Mesenchymal stem cell (in vitro differentiated cells and primary cell): ENCODE measurements around the gene IL21R.

Experiments used
- DNase-seq: peaks from one replicate; pipeline ENCODE4 v3.0.0-alpha.2; 2013
- H2AFZ ChIP-seq: one replicate; pipeline ENCODE4 v1.6.1; 2013; ENCODE audit warnings: low read depth, mild to moderate bottlenecking, control low read depth, inconsistent platforms, low read length, moderate library complexity
- H2AK5ac ChIP-seq: 2 replicates; pipeline ENCODE4 v1.6.1; 2013; ENCODE audit warnings: low read length, moderate library complexity, mild to moderate bottlenecking, inconsistent platforms; ENCODE audit not compliant: severe bottlenecking
- H2BK120ac ChIP-seq: one replicate; pipeline ENCODE4 v1.6.1; 2013; ENCODE audit warnings: low read depth, mild to moderate bottlenecking, inconsistent platforms, low read length, moderate library complexity
- H2BK12ac ChIP-seq, 2 experiments: one replicate each; pipeline ENCODE4 v1.6.1; 2013; ENCODE audit warnings: inconsistent platforms in 2 of 2, low read length in 2 of 2, mild to moderate bottlenecking in 2 of 2, moderate library complexity in 2 of 2, control low read depth in 1 of 2
- H2BK15ac ChIP-seq: one replicate; pipeline ENCODE4 v1.6.1; 2013; ENCODE audit warnings: mild to moderate bottlenecking, low read depth, inconsistent platforms; ENCODE audit not compliant: poor library complexity, severe bottlenecking
- H2BK5ac ChIP-seq: 2 replicates; pipeline ENCODE4 v1.6.1; 2013; ENCODE audit warnings: low read depth, mild to moderate bottlenecking, low read length, control low read depth, inconsistent platforms; ENCODE audit not compliant: poor library complexity, severe bottlenecking
- H3K14ac ChIP-seq, 2 experiments: one replicate each; pipeline ENCODE4 v1.6.1; 2013; ENCODE audit warnings: inconsistent platforms in 2 of 2, low read length in 2 of 2, control low read depth in 1 of 2, mild to moderate bottlenecking in 1 of 2, moderate library complexity in 1 of 2
- H3K18ac ChIP-seq, 2 experiments: one replicate each; pipeline ENCODE4 v1.6.1; 2013; ENCODE audit warnings: inconsistent platforms in 2 of 2, low read length in 2 of 2, control low read depth in 1 of 2, low read depth in 1 of 2, mild to moderate bottlenecking in 1 of 2
- H3K23ac ChIP-seq, 2 experiments: one replicate each; pipeline ENCODE4 v1.6.1; 2013; ENCODE audit warnings: inconsistent platforms in 2 of 2, low read length in 2 of 2, mild to moderate bottlenecking in 2 of 2, moderate library complexity in 2 of 2, control low read depth in 1 of 2
- H3K27ac ChIP-seq: 2 replicates; pipeline ENCODE4 v1.5.1; 2013; ENCODE audit warnings: mild to moderate bottlenecking, moderate library complexity, low read length, control low read depth, inconsistent platforms; ENCODE audit not compliant: poor library complexity, severe bottlenecking
- H3K27me3 ChIP-seq, 2 experiments: 2 replicates each; pipeline versions ENCODE4 v1.6.1 to v1.7.0; 2013; ENCODE audit warnings: low read length in 2 of 2, mild to moderate bottlenecking in 2 of 2, moderate library complexity in 2 of 2, control low read depth in 1 of 2, inconsistent platforms in 1 of 2; ENCODE audit not compliant: control insufficient read depth in 1 of 2, insufficient read depth in 1 of 2
- H3K36me3 ChIP-seq, 2 experiments: 2 replicates each; pipeline versions ENCODE4 v1.6.1 to v1.7.0; 2013; ENCODE audit warnings: low read length in 2 of 2, control low read depth in 1 of 2, inconsistent platforms in 1 of 2, low read depth in 1 of 2, mild to moderate bottlenecking in 1 of 2; ENCODE audit not compliant: insufficient read depth in 2 of 2, control insufficient read depth in 1 of 2
- H3K4ac ChIP-seq, 2 experiments: one replicate each; pipeline ENCODE4 v1.6.1; 2013; ENCODE audit warnings: inconsistent platforms in 2 of 2, low read length in 2 of 2, mild to moderate bottlenecking in 2 of 2, moderate library complexity in 2 of 2, control low read depth in 1 of 2, low read depth in 1 of 2
- H3K4me1 ChIP-seq: 2 replicates; pipeline ENCODE4 v1.6.1; 2013; ENCODE audit warnings: low read depth, low read length, control low read depth; ENCODE audit not compliant: control insufficient read depth, insufficient read depth
- H3K4me2 ChIP-seq: 2 replicates; pipeline ENCODE4 v1.6.1; 2013; ENCODE audit warnings: low read length, mild to moderate bottlenecking, inconsistent platforms; ENCODE audit not compliant: poor library complexity, severe bottlenecking
- H3K4me3 ChIP-seq, 2 experiments: 2 replicates each; pipeline versions ENCODE4 v1.5.1 to v1.7.0; 2013; ENCODE audit warnings: low read length in 2 of 2, mild to moderate bottlenecking in 2 of 2, control low read depth in 1 of 2, low read depth in 1 of 2; ENCODE audit not compliant: insufficient read depth in 1 of 2
- H3K79me1 ChIP-seq: replicated peaks from 2 replicates; pipeline ENCODE4 v1.6.1; 2013; ENCODE audit warnings: mild to moderate bottlenecking, control low read depth, low read length, inconsistent platforms; ENCODE audit not compliant: poor library complexity, severe bottlenecking
- H3K9ac ChIP-seq: 2 replicates; pipeline ENCODE4 v1.7.0; 2013; ENCODE audit warnings: mild to moderate bottlenecking, low read length, moderate library complexity
- H3K9me3 ChIP-seq: 2 replicates; pipeline ENCODE4 v1.7.0; 2013; ENCODE audit warnings: mild to moderate bottlenecking, low read length; ENCODE audit not compliant: control insufficient read depth
- H4K8ac ChIP-seq: one replicate; pipeline ENCODE4 v1.6.1; 2013; ENCODE audit warnings: inconsistent platforms, mild to moderate bottlenecking, low read length, moderate library complexity
- H4K91ac ChIP-seq: one replicate; pipeline ENCODE4 v1.6.1; 2013; ENCODE audit warnings: mild to moderate bottlenecking, low read length, inconsistent platforms
- WGBS: methylation state at CpG from one replicate; pipeline ENCODE4 v1.1.7; 2013; ENCODE audit warnings: mixed read lengths; 5-methylcytosine and 5-hydroxymethylcytosine counted together

The IL21R gene

GRCh38 chr16:27410761-27411160, 8.8 kb downstream of the IL21R start:
- Histone ChIP-seq H3K4ac (no peak overlapping the region), H3K36me3 (no peaks in the 10 kb centered on the region), H3K23ac (no peak overlapping the region), H3K27me3 (peaks cover 0 to 9% of the 10 kb centered on the region in 2 experiments), H2BK120ac (no peak overlapping the region), H3K14ac (no peak overlapping the region), H2BK15ac (no peak overlapping the region), H4K8ac (no peak overlapping the region), H3K9me3 (no peaks in the 10 kb centered on the region), H3K4me3 (no peak overlapping the region), H3K18ac (no peak overlapping the region), H2AK5ac (no peak overlapping the region), H3K79me1 (no peaks in the 10 kb centered on the region), H4K91ac (no peak overlapping the region), H3K27ac (no peak overlapping the region), H2BK12ac (no peak overlapping the region), H3K9ac (no peak overlapping the region), H3K4me1 (peaks cover 4% of the 10 kb centered on the region), H2AFZ (no peak overlapping the region), H3K4me2 (no peak overlapping the region), H2BK5ac (no peak overlapping the region)
- no peak for DNase-seq
- no CpG with 5 or more reads among the region's 1 CpG for WGBS

GRCh38 chr16:27413956-27414355, 12.0 kb downstream of the IL21R start:
- H3K4me3 ChIP-seq, result no peak overlapping the region
- WGBS, result no CpG with 5 or more reads among the region's 2 CpGs
- no peak overlapping the region for H2BK12ac ChIP-seq

GRCh38 chr16:27414788-27415431, 12.9 kb downstream of the IL21R start:
- H2AFZ ChIP-seq, result no peak overlapping the region
- no peak overlapping the region for H3K18ac ChIP-seq
- peaks cover 0 to 5% of the 10 kb centered on the region in 2 experiments for H3K27me3 ChIP-seq
- H4K8ac ChIP-seq, result no peak overlapping the region
- H2BK120ac ChIP-seq, result no peak overlapping the region
- H3K36me3 ChIP-seq, result no peaks in the 10 kb centered on the region
- H2AK5ac ChIP-seq, result no peak overlapping the region
- no peak overlapping the region for H3K14ac ChIP-seq
- no peak overlapping the region for H3K4ac ChIP-seq
- H3K27ac ChIP-seq, result no peak overlapping the region
- H3K9ac ChIP-seq, result no peak overlapping the region
- no peaks in the 10 kb centered on the region for H3K4me1 ChIP-seq
- H3K4me3 ChIP-seq, result no peak overlapping the region
- no peak overlapping the region for H2BK12ac ChIP-seq
- no peaks in the 10 kb centered on the region for H3K79me1 ChIP-seq
- H2BK15ac ChIP-seq, result no peak overlapping the region
- DNase-seq, result no peak
- H3K4me2 ChIP-seq, result no peak overlapping the region
- H4K91ac ChIP-seq, result no peak overlapping the region
- 87% methylated on average over 6 of the region's 6 CpGs for WGBS
- H2BK5ac ChIP-seq, result no peak overlapping the region
- H3K23ac ChIP-seq, result no peak overlapping the region
- H3K9me3 ChIP-seq, result no peaks in the 10 kb centered on the region

More at GRCh38 chr16:27413956-27414355, 12.0 kb downstream of the IL21R start:
- no peak overlapping the region for H2AFZ ChIP-seq
- no peak overlapping the region for H2AK5ac ChIP-seq
- no peak for DNase-seq
- no peak overlapping the region for H4K91ac ChIP-seq
- no peak overlapping the region for H3K9ac ChIP-seq
- H2BK120ac ChIP-seq, result no peak overlapping the region
- no peak overlapping the region for H4K8ac ChIP-seq
- no peaks in the 10 kb centered on the region for H3K9me3 ChIP-seq
- no peak overlapping the region for H3K4me2 ChIP-seq
- H2BK15ac ChIP-seq, result no peak overlapping the region
- no peaks in the 10 kb centered on the region for H3K79me1 ChIP-seq
- no peak overlapping the region for H3K18ac ChIP-seq
- no peak overlapping the region for H3K4ac ChIP-seq
- H3K14ac ChIP-seq, result no peak overlapping the region
- H2BK5ac ChIP-seq, result peak overlapping the region; percentile 2
- no peak overlapping the region for H3K23ac ChIP-seq
- peaks cover 0 to 5% of the 10 kb centered on the region in 2 experiments for H3K27me3 ChIP-seq
- H3K36me3 ChIP-seq, result no peaks in the 10 kb centered on the region
- no peak overlapping the region for H3K27ac ChIP-seq
- no peaks in the 10 kb centered on the region for H3K4me1 ChIP-seq

- H4K8ac ChIP-seq, result no peak overlapping the region
- 90% methylated on average over 3 of the region's 4 CpGs for WGBS
- H3K9ac ChIP-seq, result no peak overlapping the region
- no peak overlapping the region for H4K91ac ChIP-seq
- no peak overlapping the region for H3K4me2 ChIP-seq
- H2AK5ac ChIP-seq, result no peak overlapping the region
- no peaks in the 10 kb centered on the region for H3K4me1 ChIP-seq
- H3K79me1 ChIP-seq, result no peaks in the 10 kb centered on the region
- no peak overlapping the region for H3K4me3 ChIP-seq
- no peak overlapping the region for H2AFZ ChIP-seq
- no peak overlapping the region for H2BK5ac ChIP-seq
- DNase-seq, result no peak
- H2BK15ac ChIP-seq, result no peak overlapping the region
- H3K23ac ChIP-seq, result no peak overlapping the region
- no peak overlapping the region for H3K18ac ChIP-seq
- no peak overlapping the region for H2BK12ac ChIP-seq
- H3K4ac ChIP-seq, result no peak overlapping the region
- no peak overlapping the region for H3K14ac ChIP-seq
- H3K36me3 ChIP-seq, result no peaks in the 10 kb centered on the region
- H3K9me3 ChIP-seq, result peaks cover 13% of the 10 kb centered on the region
- H2BK120ac ChIP-seq, result no peak overlapping the region
- peaks cover 0 to 5% of the 10 kb centered on the region in 2 experiments for H3K27me3 ChIP-seq
- no peak overlapping the region for H3K27ac ChIP-seq
Observed at GRCh38 chr16:27417047-27417671, 15.2 kb downstream of the IL21R start.
